ENCODE results near the gene CBL. TPM values are rescaled to one million over a fixed set of nuclear protein-coding genes. Genes with fewer than 3 reads are reported as not detected.

Gene CBL
- total RNA-seq, 1 donor from 2014 or later: 15.5 TPM

DNA sequence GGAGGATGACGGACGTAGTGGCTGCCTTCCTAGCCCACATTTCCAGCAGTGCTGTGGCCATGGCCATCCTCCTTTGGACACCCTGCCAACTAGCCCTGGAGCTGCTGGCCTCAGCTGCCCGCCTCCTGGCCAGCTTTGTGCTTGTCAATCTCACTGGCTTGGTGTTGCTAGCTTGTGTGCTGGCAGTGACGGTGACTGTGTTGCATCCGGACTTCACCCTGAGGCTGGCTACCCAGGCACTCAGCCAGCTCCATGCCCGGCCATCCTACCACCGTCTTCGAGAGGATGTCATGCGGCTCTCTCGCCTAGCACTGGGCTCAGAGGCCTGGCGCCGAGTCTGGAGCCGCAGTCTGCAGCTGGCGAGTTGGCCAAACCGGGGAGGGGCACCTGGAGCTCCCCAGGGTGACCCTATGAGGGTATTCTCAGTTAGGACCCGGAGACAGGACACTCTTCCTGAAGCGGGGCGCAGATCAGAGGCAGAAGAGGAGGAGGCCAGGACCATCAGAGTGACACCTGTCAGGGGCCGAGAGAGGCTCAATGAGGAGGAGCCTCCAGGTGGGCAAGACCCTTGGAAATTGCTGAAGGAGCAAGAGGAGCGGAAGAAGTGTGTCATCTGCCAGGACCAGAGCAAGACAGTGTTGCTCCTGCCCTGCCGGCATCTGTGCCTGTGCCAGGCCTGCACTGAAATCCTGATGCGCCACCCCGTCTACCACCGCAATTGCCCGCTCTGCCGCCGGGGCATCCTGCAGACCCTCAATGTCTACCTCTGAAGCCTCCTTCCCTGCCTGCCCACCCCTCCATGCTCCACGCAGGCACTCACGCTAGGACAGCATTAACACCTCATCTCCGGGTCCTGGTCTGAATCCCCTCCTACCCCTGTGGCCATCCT is 129.8 kb downstream of the CBL start:
- Histone ChIP-seq H3K4me3 (no peak overlapping the region), H3K4me1 (peaks cover 51% of the 10 kb centered on the region), H3K36me3 (no peaks in the 10 kb centered on the region), H3K27ac (no peak overlapping the region), H3K27me3 (no peaks in the 10 kb centered on the region), H3K9me3 (no peaks in the 10 kb centered on the region)
- intact Hi-C loops (cut with DNase I): loop anchor here (10.0 kb wide), 1 partner anchor 231 kb away; the partner anchor contains the start of genes C2CD2L and DPAGT1
- DNase-seq (ENCODE audit: extremely low spot score in 2 of 2): no peak
- TF ChIP-seq POLR2A (IDR thresholded peaks at IDR 0.05): no peak
- TF ChIP-seq, protein P1, sequence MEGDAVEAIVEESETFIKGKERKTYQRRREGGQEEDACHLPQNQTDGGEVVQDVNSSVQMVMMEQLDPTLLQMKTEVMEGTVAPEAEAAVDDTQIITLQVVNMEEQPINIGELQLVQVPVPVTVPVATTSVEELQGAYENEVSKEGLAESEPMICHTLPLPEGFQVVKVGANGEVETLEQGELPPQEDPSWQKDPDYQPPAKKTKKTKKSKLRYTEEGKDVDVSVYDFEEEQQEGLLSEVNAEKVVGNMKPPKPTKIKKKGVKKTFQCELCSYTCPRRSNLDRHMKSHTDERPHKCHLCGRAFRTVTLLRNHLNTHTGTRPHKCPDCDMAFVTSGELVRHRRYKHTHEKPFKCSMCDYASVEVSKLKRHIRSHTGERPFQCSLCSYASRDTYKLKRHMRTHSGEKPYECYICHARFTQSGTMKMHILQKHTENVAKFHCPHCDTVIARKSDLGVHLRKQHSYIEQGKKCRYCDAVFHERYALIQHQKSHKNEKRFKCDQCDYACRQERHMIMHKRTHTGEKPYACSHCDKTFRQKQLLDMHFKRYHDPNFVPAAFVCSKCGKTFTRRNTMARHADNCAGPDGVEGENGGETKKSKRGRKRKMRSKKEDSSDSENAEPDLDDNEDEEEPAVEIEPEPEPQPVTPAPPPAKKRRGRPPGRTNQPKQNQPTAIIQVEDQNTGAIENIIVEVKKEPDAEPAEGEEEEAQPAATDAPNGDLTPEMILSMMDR (IDR thresholded peaks at IDR 0.05): no peak
- no peak for TF ChIP-seq POLR2AphosphoS5 (IDR thresholded peaks at IDR 0.05; ENCODE audit: insufficient read depth in 1 of 2, low read depth in 1 of 2)

DNA sequence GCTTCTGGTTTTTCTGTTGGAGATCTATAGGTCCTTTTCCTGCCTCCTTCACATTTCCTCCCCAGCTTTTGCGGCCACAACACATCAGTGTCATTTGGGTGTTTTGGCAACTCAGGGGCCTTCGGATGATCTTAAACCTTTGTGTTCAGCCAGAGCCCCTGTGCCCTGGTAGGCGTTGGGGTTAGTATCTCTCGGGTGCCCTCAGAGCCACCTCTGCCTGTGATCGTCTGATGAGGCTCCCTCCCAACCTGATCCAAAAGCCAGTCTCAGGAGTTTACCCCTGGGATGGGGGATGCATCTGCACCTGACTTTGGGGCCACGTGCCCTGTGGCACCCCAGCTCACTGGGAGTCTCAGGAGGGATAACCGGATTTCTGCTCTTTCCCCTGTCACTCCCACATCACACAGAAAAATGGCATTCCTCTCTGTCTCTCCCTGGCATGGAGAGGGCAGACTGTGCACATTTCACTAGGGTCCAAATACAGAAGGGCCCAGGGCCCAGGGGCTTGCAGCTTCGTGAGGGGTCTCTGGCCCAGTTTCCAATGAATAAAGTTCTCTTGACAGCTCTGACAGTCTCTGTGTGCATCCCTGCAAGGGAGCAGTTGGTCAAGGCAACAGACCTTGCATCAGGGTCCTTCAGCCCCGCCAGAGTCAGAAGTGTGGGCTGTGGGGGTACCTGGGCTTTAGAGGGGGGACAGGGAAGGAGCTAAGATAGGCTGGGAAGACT is 130.8 kb downstream of the CBL start:
- H3K9me3 ChIP-seq: no peaks in the 10 kb centered on the region
- TF ChIP-seq POLR2A (IDR thresholded peaks at IDR 0.05) (no peak), POLR2AphosphoS5 (IDR thresholded peaks at IDR 0.05; ENCODE audit: insufficient read depth in 1 of 2, low read depth in 1 of 2) (no peak)
- TF ChIP-seq, protein P1 (IDR thresholded peaks at IDR 0.05): no peak
- H3K27me3 ChIP-seq: no peaks in the 10 kb centered on the region
- intact Hi-C loops (cut with DNase I): loop anchor here (10.0 kb wide), 1 partner anchor 232 kb away; the partner anchor contains the start of genes C2CD2L and DPAGT1
- no peak overlapping the region for H3K4me3 ChIP-seq
- no peaks in the 10 kb centered on the region for H3K36me3 ChIP-seq
- no peak overlapping the region for H3K27ac ChIP-seq
- peaks cover 58% of the 10 kb centered on the region for H3K4me1 ChIP-seq
- no peak for DNase-seq (ENCODE audit: extremely low spot score in 2 of 2)

DNA sequence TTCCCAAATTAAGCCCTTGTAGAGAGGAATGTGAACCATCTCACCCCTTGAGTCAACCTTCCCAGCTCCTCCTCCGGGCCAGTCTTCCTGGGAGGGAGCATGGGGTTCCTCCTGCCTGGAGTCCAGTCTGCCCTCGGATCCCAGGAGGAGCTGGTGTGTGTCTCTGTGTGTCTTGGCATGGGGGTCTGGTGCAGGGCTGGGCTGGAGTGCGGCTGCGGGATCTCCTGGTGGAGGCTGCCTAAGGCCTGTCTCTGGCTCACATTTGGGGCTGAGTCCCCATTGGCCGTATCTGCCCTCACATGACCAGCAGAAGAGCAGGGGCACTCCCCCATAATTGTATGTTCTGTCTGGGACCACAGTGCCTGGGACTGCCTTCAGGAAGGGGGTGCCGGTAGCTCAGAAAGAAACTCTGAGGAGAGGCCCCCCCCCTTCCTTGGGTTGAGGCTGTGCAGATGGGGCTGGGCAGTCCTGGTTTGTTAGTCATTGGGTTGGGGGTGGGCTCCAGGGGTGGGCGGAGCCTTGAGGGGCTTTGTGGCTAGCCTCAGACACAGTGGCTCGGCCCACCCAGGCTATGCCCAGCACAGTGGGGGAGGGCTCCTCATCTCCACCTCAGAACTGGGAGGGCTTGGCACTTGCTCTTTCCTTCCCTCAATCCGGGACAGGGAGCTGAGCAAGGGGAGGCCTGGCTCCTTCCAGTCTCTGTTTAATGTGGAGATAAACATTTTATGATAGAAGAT is 131.6 kb downstream of the CBL start:
- peak overlapping the region in 1 of 2 donors; percentile 20 for H3K4me3 ChIP-seq
- H3K4me1 ChIP-seq: peaks cover 58% of the 10 kb centered on the region
- TF ChIP-seq POLR2AphosphoS5 (IDR thresholded peaks at IDR 0.05; ENCODE audit: insufficient read depth in 1 of 2, low read depth in 1 of 2): peak in 1 of 2 donors; percentile 2
- TF ChIP-seq POLR2A (IDR thresholded peaks at IDR 0.05): no peak
- intact Hi-C loops (cut with DNase I): loop anchor here (10.0 kb wide), 1 partner anchor 233 kb away; the partner anchor contains the start of genes C2CD2L and DPAGT1
- H3K9me3 ChIP-seq: no peaks in the 10 kb centered on the region
- no peaks in the 10 kb centered on the region for H3K36me3 ChIP-seq
- DNase-seq (ENCODE audit: extremely low spot score in 2 of 2): no peak
- H3K27ac ChIP-seq: peak overlapping the region; percentile 96
- H3K27me3 ChIP-seq: no peaks in the 10 kb centered on the region

DNA sequence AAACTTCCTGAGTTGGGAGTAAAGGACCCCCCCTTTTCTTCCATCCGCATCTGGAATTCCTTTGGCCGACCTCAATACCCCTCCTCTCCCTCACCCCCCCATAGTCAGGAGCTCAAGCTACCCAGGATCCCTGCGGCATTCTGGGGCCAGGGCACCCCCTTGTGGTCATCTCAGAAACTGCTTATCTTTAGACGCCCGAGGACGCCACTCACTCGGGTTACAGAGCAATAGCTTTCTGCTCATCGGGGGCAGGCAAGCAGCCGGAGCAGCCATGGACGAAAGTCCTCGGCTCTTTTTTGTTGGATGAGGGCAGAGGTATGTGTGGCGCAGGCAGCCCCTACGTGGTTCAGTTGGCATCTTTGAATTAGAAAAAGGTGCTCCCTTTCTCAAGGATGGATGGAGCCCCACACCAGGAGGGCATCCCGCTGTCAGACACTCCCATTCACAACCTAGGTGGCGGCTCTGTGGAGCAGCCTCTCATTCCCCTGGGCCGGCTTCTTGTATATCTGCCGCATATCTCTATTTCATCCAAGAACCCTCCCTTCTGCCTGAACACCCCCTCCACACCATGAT is 132.3 kb downstream of the CBL start:
- TF ChIP-seq, protein P1 (IDR thresholded peaks at IDR 0.05): peak; percentile 57 to 85 (median 64)
- no peak for TF ChIP-seq POLR2A (IDR thresholded peaks at IDR 0.05)
- TF ChIP-seq POLR2AphosphoS5 (IDR thresholded peaks at IDR 0.05; ENCODE audit: insufficient read depth in 1 of 2, low read depth in 1 of 2): peak; percentile 15 to 22
- Histone ChIP-seq H3K27ac (peak overlapping the region; percentile 96), H3K27me3 (no peaks in the 10 kb centered on the region), H3K4me1 (peaks cover 58% of the 10 kb centered on the region), H3K36me3 (no peaks in the 10 kb centered on the region), H3K9me3 (no peaks in the 10 kb centered on the region), H3K4me3 (peak overlapping the region; percentile 20 to 57)
- intact Hi-C loops (cut with DNase I): loop anchor here (10.0 kb wide), 1 partner anchor 234 kb away; the partner anchor contains the start of genes C2CD2L and DPAGT1
- DNase-seq (ENCODE audit: extremely low spot score in 2 of 2): no peak
